Fibroblast of skin of back (primary cell): ENCODE measurements around the gene ATP6V1G2.

Source experiments
- DNase-seq: peaks from one replicate; pipeline ENCODE4 v3.0.0-alpha.2; 2013

Gene ATP6V1G2

GRCh38 chr6:31575952-31576685 lies 29.7 kb upstream of the ATP6V1G2 start:
- no peak for DNase-seq

- DNase-seq: no peak
Measured at GRCh38 chr6:31575335-31575901, 29.0 kb upstream of the ATP6V1G2 start, which contains the start of gene TNF. Gene TNF (plus strand): TSS chr6:31575565. CDS start chr6:31575742, 177 bp downstream.

DNA sequence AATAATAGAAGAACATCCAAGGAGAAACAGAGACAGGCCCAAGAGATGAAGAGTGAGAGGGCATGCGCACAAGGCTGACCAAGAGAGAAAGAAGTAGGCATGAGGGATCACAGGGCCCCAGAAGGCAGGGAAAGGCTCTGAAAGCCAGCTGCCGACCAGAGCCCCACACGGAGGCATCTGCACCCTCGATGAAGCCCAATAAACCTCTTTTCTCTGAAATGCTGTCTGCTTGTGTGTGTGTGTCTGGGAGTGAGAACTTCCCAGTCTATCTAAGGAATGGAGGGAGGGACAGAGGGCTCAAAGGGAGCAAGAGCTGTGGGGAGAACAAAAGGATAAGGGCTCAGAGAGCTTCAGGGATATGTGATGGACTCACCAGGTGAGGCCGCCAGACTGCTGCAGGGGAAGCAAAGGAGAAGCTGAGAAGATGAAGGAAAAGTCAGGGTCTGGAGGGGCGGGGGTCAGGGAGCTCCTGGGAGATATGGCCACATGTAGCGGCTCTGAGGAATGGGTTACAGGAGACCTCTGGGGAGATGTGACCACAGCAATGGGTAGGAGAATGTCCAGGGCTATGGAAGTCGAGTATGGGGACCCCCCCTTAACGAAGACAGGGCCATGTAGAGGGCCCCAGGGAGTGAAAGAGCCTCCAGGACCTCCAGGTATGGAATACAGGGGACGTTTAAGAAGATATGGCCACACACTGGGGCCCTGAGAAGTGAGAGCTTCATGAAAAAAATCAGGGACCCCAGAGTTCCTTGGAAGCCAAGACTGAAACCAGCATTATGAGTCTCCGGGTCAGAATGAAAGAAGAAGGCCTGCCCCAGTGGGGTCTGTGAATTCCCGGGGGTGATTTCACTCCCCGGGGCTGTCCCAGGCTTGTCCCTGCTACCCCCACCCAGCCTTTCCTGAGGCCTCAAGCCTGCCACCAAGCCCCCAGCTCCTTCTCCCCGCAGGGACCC lies 28.0 kb upstream of the ATP6V1G2 start:
- DNase-seq: no peak

DNA sequence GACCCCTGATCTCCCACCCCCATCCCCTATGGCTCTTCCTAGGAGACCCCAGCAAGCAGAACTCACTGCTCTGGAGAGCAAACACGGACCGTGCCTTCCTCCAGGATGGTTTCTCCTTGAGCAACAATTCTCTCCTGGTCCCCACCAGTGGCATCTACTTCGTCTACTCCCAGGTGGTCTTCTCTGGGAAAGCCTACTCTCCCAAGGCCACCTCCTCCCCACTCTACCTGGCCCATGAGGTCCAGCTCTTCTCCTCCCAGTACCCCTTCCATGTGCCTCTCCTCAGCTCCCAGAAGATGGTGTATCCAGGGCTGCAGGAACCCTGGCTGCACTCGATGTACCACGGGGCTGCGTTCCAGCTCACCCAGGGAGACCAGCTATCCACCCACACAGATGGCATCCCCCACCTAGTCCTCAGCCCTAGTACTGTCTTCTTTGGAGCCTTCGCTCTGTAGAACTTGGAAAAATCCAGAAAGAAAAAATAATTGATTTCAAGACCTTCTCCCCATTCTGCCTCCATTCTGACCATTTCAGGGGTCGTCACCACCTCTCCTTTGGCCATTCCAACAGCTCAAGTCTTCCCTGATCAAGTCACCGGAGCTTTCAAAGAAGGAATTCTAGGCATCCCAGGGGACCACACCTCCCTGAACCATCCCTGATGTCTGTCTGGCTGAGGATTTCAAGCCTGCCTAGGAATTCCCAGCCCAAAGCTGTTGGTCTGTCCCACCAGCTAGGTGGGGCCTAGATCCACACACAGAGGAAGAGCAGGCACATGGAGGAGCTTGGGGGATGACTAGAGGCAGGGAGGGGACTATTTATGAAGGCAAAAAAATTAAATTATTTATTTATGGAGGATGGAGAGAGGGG lies 27.1 kb upstream of the ATP6V1G2 start:
- DNase-seq: no peak

GRCh38 chr6:31572041-31572911 lies 25.9 kb upstream of the ATP6V1G2 start, which contains the start of gene LTA:
Gene LTA (plus strand): TSS chr6:31572289. CDS start chr6:31572743, 454 bp downstream.
- no peak for DNase-seq

GRCh38 chr6:31569861-31570536 lies 23.6 kb upstream of the ATP6V1G2 start:
- DNase-seq: no peak

GRCh38 chr6:31568537-31568961 lies 22.1 kb upstream of the ATP6V1G2 start:
- DNase-seq: no peak

- DNase-seq: no peak
Measured at GRCh38 chr6:31567531-31568370, 21.3 kb upstream of the ATP6V1G2 start.

DNA sequence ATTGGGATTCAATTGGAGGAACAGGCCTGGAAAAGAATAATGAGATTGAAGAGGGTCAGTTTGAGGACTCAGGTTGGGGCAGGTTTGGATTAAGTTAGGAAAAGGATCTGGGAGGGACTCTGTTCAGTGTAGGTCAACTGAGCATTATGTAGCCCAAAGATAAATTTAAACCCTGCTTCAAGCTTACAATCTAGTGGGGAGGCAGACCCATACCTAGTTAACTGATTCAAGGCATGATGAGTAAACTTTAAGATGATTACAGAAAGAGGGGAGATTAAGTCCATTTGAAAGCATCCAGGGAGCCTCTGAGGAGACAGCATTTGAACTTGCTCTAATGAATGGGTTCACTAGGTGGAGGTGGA lies 14.3 kb upstream of the ATP6V1G2 start:
- no peak for DNase-seq

DNA sequence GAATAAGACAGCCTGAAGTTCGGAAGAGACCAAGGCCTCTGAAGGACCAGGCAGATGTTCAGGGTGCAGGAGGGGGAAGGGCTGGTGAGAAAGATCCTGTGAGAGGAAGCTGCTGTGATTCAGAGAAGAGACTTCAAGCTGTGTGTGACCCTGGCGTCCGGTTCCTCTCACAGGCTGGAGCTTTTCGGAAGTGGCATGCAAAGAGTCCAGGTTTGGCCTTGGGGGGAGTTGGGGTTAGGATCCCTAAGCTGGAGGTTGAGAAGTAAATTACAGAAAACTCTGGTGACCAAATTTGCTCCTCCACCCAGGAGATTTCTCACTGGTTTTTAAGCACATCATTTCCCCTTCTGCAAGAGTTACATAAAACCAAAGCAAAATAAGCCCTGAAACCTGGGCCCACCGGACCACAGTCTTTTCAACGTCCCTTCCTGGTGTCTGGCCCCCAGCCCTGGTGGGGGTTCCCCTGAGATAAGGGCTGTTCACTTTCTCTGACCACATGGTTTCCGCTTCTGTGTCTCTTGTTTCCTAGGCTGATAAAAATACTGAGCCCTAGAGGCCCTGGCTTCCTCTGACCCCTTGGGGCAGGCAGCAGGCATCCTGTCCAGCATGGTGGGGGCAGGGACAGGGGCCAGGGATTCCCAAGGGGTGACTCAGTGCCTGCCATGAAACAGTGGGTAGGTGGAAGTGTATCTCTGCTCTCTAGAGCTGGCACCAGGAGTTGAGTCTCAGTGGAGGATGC lies 13.7 kb upstream of the ATP6V1G2 start:
- DNase-seq: peak; percentile 72

DNA sequence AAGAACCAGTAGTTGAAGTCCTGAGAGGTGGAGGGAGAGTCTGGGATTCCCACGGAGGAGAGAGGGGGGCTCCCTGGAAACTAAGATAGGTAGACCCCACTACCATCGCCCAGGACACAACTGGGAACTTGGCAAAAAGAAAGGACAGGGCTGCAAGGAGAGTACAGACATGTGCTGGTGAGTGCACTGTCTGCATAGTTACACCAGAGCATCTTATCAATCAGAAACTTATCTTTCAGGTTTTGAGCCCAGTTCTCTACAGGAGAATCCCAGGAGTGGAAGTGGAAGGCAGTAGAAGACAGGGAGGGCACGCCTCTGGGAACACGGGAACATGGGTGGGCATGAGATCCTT lies 13.2 kb upstream of the ATP6V1G2 start:
- DNase-seq: no peak

GRCh38 chr6:31558631-31559500 lies 12.5 kb upstream of the ATP6V1G2 start:
- no peak for DNase-seq

DNA sequence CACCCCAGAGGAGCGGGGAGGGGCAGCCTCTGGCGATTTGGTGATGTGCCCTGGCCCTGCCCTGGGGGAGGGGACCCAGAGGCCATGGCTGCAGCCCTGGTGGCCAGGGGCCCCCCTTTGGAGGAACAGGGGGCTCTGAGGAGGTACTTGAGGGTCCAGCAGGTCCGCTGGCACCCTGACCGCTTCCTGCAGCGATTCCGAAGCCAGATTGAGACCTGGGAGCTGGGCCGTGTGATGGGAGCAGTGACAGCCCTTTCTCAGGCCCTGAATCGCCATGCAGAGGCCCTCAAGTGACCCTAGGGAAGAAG lies 11.9 kb upstream of the ATP6V1G2 start:
- DNase-seq: no peak

GRCh38 chr6:31557443-31558317 lies 11.3 kb upstream of the ATP6V1G2 start:
- DNase-seq: no peak

DNA sequence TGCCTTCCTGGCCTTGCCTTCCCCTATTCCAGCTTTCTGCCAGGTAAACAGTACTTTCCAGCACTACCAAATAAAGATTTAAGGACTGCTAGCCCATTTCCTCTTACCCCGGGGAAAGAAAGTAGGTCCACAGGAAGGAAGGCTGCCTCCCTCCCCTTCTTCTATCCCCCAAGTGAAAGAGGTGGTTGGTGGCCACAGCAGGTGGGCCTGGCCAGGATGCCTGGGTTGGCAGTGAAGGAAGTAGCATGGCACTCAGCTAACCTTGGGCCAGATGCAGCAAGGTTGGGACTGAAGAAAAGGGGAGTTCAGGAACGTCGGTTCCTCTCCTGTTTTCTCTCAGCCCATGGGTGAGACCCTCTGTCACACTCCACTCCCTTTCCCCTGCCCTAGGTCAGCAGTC lies 9.9 kb upstream of the ATP6V1G2 start:
- DNase-seq: no peak

GRCh38 chr6:31551371-31551770 lies 5.0 kb upstream of the ATP6V1G2 start:
- DNase-seq: peak; percentile 41

GRCh38 chr6:31548544-31548873 lies 2.1 kb upstream of the ATP6V1G2 start:
- no peak for DNase-seq
